SH-SY5Y (cell line): ENCODE results near the gene HSPB1.

Experiments
- GATA2 ChIP-seq: IDR thresholded peaks from 2 replicates; pipeline ENCODE4 v1.6.1; 2011; ENCODE audit warnings: mild to moderate bottlenecking, low read depth, low read length
- GATA3 ChIP-seq: IDR thresholded peaks from 2 replicates; pipeline ENCODE4 v1.6.1; 2011; ENCODE audit warnings: low read depth, mild to moderate bottlenecking, low read length, moderate library complexity

GRCh38 chr7:76318488-76319353, 16.2 kb downstream of the HSPB1 start:
- TF ChIP-seq GATA3 (no peak), GATA2 (no peak)
